Loucy (cell line): ENCODE data around the gene BOC.

Source experiments
- H2AFZ ChIP-seq: fragments of 200-600 bp; sonication (generic); 2 replicates; pipeline ENCODE4 v1.6.0; 2016; ENCODE audit warnings: antibody characterized with exemption, mild to moderate bottlenecking, low read length, moderate library complexity
- H3F3A ChIP-seq: fragments of 200-600 bp; 2 replicates; pipeline ENCODE4 v1.6.0; 2016; ENCODE audit warnings: antibody characterized with exemption, low read depth, mild to moderate bottlenecking
- H3K27me3 ChIP-seq: fragments of 200-600 bp; sonication (generic); 2 replicates; pipeline ENCODE4 v1.6.1; 2014; ENCODE audit warnings: low read length, mild to moderate bottlenecking; ENCODE audit not compliant: insufficient read depth, poor library complexity, severe bottlenecking
- H3K36me3 ChIP-seq: fragments of 200-600 bp; sonication (generic); 2 replicates; pipeline ENCODE4 v1.6.1; 2016; ENCODE audit warnings: low read length; ENCODE audit not compliant: insufficient read depth
- H3K4me1 ChIP-seq: fragments of 200-600 bp; sonication (generic); 2 replicates; pipeline ENCODE4 v1.5.1; 2014; ENCODE audit warnings: low read length, mild to moderate bottlenecking; ENCODE audit not compliant: insufficient read depth, poor library complexity, severe bottlenecking
- H3K4me2 ChIP-seq: fragments of 200-600 bp; sonication (generic); 2 replicates; pipeline ENCODE4 v1.6.0; 2014; ENCODE audit warnings: antibody characterized with exemption, low read length, low read depth, mild to moderate bottlenecking; ENCODE audit not compliant: poor library complexity, severe bottlenecking
- H3K4me3 ChIP-seq: fragments of 200-600 bp; sonication (generic); 2 replicates; pipeline ENCODE4 v1.5.1; 2014; ENCODE audit warnings: low read length, mild to moderate bottlenecking, mixed read lengths; ENCODE audit not compliant: poor library complexity, severe bottlenecking
- H3K79me2 ChIP-seq: fragments of 200-600 bp; sonication (generic); 2 replicates; pipeline ENCODE4 v1.6.1; 2014; ENCODE audit warnings: low read length; ENCODE audit not compliant: insufficient read depth
- H3K9ac ChIP-seq: fragments of 200-600 bp; sonication (generic); 2 replicates; pipeline ENCODE4 v1.6.0; 2014; ENCODE audit warnings: mild to moderate bottlenecking, low read depth, low read length, moderate library complexity; ENCODE audit not compliant: poor library complexity, severe bottlenecking
- H3K9me2 ChIP-seq: fragments of 200-600 bp; sonication (generic); replicated peaks from 2 replicates; pipeline ENCODE4 v1.6.1; 2016; ENCODE audit warnings: low read depth, low read length, mixed read lengths
- H3K9me3 ChIP-seq: fragments of 200-600 bp; sonication (generic); 2 replicates; pipeline ENCODE4 v1.6.1; 2014; ENCODE audit warnings: mild to moderate bottlenecking, antibody characterized with exemption, low read length, low read depth; ENCODE audit not compliant: insufficient read depth
- H4K20me1 ChIP-seq: fragments of 200-600 bp; sonication (generic); 2 replicates; pipeline ENCODE4 v1.6.0; 2014; ENCODE audit warnings: antibody characterized with exemption, low read length, mild to moderate bottlenecking; ENCODE audit not compliant: insufficient read depth, poor library complexity, severe bottlenecking
- CTCF ChIP-seq: fragments of 200-600 bp; sonication (generic); conservative IDR thresholded peaks from 2 replicates; pipeline ENCODE4 v1.5.1; 2014; ENCODE audit warnings: mild to moderate bottlenecking, antibody characterized with exemption, low read length
- EZH2phosphoT487 ChIP-seq: fragments of 200-600 bp; IDR thresholded peaks from 2 replicates; pipeline ENCODE4 v1.6.1; 2018; ENCODE audit warnings: antibody characterized with exemption, mild to moderate bottlenecking, moderate library complexity, borderline replicate concordance

Gene BOC

GRCh38 chr3:113228498-113229286 is 17.3 kb downstream of the BOC start:
- Histone ChIP-seq H3K4me2 (no peak overlapping the region), H3K9me3 (no peaks in the 10 kb centered on the region), H3F3A (no peaks in the 10 kb centered on the region), H3K36me3 (no peaks in the 10 kb centered on the region), H3K4me3 (no peak overlapping the region), H3K4me1 (no peaks in the 10 kb centered on the region), H3K27me3 (no peaks in the 10 kb centered on the region), H4K20me1 (no peaks in the 10 kb centered on the region), H2AFZ (no peak overlapping the region), H3K9ac (no peak overlapping the region), H3K79me2 (no peaks in the 10 kb centered on the region), H3K9me2 (no peaks in the 10 kb centered on the region)
- TF ChIP-seq EZH2phosphoT487 (no peak), CTCF (no peak)

DNA sequence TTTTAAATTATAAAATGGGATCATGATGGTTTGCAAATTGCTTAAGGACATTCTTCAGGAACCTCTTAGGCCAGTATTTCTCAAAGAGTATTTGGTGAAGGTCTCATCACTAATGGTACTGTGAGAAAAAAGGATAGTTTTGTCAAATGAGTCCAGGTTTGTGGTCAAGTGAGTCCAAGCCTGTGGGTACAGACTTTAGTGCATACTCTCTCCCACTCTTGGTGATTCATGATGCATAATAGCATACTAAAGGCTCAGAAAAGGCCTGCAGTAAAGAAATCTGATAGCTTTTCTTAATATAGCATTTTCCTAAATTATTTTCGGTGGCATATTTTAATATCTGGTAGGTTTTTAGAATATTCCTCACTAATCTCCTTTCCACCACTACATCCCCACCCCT is 20.0 kb downstream of the BOC start:
- H3K4me2 ChIP-seq, result no peak overlapping the region

GRCh38 chr3:113231827-113232253 is 20.5 kb downstream of the BOC start:
- Histone ChIP-seq H4K20me1 (no peaks in the 10 kb centered on the region), H3K36me3 (no peaks in the 10 kb centered on the region), H3K79me2 (no peaks in the 10 kb centered on the region), H3K4me3 (no peak overlapping the region), H3K9me2 (no peaks in the 10 kb centered on the region), H3K4me1 (no peaks in the 10 kb centered on the region), H3K9ac (no peak overlapping the region), H3K9me3 (no peaks in the 10 kb centered on the region), H3K27me3 (no peaks in the 10 kb centered on the region), H3K4me2 (no peak overlapping the region), H2AFZ (no peak overlapping the region), H3F3A (no peaks in the 10 kb centered on the region)
- TF ChIP-seq CTCF, result no peak
- no peak for TF ChIP-seq EZH2phosphoT487

More for the DNA sequence above, 20.0 kb downstream of the BOC start:
- Histone ChIP-seq H2AFZ (no peak overlapping the region), H3K4me1 (no peaks in the 10 kb centered on the region), H3F3A (no peaks in the 10 kb centered on the region), H4K20me1 (no peaks in the 10 kb centered on the region), H3K4me3 (no peak overlapping the region), H3K9ac (no peak overlapping the region), H3K79me2 (no peaks in the 10 kb centered on the region), H3K9me3 (no peaks in the 10 kb centered on the region), H3K9me2 (no peaks in the 10 kb centered on the region), H3K36me3 (no peaks in the 10 kb centered on the region), H3K27me3 (no peaks in the 10 kb centered on the region)
- TF ChIP-seq EZH2phosphoT487 (no peak), CTCF (no peak)
